ENCODE data around the gene AFF3.
"Not testable (repeated sequence)": the region's sequence is repeated elsewhere in the genome, so short reads cannot be mapped to it uniquely, and the experiment has no call there.

AFF3 gene

DNA sequence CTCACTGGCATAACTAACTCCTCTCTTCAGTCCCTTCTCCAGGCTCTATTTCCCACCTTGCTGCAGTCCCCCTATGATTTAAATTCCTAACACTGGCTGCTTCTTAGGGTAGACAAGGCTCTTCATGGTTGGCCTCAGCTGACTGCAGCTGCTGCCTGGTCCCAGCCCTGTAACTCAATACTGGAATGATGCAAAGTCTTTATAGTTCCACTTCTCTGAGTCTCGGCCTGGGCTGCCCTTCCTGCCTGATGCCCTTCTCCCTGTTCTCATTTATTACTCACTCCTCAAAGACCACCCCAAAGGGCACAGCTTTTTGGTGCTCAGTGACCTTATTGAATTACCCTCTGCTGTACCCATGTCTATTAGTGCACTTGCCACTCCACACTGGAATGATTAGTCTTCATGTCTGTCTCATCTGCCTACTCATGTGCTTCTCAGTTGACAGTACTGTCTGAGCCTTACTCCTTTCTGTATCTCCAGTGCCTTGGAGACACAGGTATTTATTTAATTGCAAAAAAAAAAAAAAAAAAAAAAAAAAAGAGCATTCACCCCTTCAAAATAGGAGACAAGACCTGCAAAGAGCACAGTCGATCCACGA, 453.1 kb downstream of the AFF3 start:
- in situ Hi-C loops (cut with MboI; ENCODE audit: low sequenced_read_pairs): no loop called here

DNA sequence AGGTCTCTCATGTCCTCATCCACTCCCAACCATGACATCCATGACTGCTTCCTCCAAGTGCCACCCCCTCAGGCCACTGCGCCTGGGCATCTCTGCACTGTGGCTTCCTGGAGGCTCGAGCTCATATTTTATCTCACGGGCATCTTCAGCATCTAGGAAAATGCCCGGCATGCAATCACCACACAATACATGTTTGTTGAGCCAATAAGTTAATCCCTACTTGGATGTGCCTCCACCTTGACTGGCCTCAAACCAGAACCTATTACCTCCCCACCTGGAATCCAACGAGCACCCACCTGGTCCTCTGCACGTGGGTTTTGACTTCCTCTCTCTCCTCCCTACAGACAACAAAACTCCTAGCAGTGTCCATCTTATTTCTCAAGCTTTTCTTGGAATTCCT, 453.7 kb downstream of the AFF3 start:
- in situ Hi-C loops (cut with MboI; ENCODE audit: low sequenced_read_pairs): no loop called here

DNA sequence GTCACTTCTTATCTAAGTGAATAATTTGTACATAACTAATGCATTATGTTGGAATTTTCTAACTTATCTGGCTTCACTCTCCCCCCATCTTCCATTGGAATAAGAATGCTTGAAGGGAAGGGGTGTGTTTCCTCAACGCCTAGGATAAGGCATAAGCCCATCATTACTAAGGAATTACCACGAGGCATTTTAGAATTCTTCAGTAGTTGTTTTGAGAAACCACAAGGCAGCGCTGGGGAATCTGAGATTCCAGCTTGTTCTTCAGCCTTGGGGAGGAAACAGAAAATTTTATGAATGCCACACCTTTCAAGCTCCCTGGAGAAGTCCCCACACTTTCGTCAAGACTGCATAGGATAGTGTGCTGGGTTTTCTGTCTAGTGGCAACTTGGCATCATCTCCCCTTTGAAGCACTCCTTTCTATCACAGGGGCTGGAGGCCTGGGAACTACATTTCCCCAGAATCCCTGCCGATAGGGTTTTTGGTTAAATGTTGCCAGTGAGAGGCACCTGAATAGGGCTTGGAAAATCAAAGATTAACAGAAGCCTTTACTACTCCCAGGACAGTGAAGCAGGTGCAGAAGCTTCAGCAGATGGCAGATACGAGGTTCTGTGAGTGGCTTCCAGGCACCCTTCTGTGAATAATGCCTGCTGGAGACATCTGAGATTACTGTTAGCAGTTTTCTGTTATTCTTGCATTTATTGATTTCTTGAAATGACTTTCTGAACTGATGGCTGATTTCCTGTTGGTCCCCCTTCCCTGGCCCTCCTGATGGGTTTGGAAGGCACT, 459.9 kb downstream of the AFF3 start:
- in situ Hi-C loops (cut with MboI; ENCODE audit: low sequenced_read_pairs): no loop called here

DNA sequence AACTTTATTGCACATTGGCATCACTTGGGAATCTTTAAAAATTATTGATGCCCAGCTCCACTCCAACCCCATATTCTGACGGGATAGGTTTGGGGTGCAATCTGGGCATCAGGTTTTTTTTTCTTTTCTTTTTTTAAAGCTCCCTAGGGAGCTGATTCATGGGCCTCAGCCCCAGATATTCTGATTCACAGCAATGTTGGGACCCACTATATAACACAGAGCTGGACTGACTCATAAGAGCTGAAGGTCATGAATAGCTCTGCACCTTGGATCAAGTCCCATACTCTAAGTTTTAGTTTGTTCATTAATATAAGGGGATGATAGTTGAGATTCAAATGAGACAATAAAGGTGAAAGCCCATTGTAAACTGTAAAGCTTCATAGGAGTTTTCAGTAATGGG, 461.4 kb downstream of the AFF3 start:
- in situ Hi-C loops (cut with MboI; ENCODE audit: low sequenced_read_pairs): no loop called here

DNA sequence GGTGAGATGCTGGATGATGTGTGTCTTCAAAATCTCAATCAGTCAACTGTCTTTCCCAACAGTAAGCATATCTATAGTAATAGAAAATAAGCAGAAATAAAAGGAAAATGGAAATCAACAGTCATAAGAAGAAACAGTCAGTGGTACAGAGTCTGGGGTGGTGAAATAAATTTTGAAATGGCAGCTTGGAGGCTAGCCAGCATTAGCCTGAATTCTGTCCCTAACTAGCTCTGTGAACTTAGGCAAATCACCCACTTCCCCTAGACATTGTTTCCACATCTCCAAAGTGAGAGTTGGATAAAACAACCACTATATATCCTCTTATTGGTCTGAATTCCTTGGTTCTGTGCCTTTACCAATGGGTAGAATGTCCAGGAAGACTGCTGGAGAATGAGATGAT, 462.9 kb downstream of the AFF3 start:
- in situ Hi-C loops (cut with MboI; ENCODE audit: low sequenced_read_pairs): no loop called here

DNA sequence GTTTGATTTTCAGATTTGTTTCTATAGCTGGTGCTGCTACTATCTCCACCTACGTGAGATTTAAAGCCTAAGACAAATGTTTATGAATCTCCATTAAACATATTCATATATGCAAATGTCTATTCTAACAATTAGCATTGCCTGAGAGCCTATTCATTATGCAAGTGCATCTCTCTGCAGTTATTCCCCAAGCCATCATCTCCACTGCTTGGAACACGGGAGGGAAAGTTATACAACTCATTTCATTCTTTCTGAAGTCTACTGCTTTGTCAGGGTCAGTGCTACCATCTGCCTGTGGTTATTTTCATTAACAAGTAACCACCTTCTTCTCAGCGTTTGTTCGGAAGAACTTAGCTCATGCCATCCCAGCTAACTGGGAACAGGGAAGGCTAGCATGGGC, 463.8 kb downstream of the AFF3 start:
- in situ Hi-C loops (cut with MboI; ENCODE audit: low sequenced_read_pairs): no loop called here

DNA sequence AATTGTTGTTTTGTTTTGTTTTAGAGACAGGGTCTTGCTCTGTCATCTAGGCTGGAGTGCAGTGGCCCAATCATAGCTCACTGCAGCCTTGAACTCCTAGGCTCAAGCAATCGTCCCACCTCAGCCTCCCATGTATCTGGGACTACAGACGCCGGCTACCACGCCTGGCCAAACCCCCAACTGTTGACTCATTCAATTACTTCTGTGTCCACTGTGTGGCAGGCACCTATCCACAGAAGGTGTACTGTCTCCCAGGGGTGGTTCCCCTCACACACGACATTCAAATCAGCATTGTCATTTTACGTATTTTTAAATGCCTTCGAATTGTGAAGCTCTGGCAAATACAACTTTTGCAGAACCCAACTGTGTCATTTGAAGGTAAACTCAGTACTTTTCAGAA, 464.6 kb downstream of the AFF3 start:
- in situ Hi-C loops (cut with MboI; ENCODE audit: low sequenced_read_pairs): no loop called here

DNA sequence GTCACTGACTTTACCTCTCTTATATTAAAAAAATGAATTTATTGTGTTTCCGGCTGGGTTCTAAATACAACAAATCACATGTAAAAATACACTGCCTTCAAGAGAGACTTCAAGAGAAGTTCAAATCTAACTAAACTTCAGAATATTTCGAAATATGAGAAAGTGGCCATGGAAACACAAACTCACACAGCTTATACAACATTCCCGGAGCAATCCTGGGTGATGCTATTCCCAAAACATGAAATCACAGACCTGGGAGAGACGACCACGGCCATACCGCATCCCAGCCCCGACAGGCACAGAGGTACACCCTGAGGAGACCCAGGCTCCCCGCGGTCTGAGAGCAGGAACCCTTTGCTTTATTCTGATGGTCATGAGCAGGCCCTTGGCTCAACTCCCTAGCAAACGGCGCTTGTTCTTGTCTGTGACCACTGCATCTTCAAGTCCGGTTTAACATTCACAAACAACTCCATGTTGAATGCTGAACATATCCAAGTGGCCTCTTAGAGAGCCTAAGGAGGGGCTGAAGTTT, 467.2 kb downstream of the AFF3 start:
- in situ Hi-C loops (cut with MboI; ENCODE audit: low sequenced_read_pairs): no loop called here

DNA sequence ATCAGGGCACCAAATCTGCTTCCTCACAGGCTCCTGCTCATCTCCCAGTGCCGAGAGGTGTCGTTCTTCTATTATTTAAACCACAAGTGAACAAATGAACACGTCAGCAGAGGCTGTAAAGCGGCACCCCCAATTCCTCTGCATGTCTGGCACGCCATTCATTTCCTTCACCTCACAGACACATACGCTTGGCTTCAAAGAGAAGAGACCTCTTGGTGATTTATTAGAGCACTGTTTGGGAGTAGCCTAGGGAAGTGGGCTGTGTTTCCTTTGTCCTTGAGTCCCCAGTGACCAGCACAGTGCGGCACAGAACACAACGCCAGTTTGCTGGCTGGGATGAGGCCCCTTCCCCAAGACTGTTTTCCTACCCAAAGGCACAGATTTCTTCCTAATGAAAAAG, 468.3 kb downstream of the AFF3 start:
- in situ Hi-C loops (cut with MboI; ENCODE audit: low sequenced_read_pairs): no loop called here

DNA sequence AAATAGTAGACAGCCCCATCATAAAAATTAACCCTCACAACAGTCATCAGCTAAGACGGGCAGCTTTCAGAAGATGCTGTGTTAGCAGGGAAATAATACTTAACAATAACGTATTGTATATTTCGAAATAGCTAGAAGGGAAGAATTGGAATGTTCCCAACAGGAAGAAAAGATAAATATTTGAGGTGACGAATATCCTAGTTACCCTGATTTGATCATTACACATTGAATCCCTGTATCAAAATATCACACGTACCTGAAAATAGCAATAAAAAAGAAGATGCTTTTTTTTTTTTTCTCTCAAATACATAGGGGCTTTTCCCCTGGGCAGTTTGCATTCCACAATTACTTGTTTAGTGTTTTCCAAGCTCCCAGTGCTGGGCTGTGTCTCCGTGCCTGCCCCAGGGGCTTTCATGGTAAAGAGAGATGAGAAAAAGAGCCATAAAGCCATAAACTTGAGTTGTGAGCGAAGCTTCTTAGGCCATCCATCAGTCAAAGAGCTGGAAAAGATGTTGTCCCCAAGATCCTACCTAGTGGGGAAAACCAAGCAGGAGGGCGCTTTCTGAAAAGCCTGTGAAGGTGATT, 469.5 kb downstream of the AFF3 start:
- in situ Hi-C loops (cut with MboI; ENCODE audit: low sequenced_read_pairs): no loop called here

DNA sequence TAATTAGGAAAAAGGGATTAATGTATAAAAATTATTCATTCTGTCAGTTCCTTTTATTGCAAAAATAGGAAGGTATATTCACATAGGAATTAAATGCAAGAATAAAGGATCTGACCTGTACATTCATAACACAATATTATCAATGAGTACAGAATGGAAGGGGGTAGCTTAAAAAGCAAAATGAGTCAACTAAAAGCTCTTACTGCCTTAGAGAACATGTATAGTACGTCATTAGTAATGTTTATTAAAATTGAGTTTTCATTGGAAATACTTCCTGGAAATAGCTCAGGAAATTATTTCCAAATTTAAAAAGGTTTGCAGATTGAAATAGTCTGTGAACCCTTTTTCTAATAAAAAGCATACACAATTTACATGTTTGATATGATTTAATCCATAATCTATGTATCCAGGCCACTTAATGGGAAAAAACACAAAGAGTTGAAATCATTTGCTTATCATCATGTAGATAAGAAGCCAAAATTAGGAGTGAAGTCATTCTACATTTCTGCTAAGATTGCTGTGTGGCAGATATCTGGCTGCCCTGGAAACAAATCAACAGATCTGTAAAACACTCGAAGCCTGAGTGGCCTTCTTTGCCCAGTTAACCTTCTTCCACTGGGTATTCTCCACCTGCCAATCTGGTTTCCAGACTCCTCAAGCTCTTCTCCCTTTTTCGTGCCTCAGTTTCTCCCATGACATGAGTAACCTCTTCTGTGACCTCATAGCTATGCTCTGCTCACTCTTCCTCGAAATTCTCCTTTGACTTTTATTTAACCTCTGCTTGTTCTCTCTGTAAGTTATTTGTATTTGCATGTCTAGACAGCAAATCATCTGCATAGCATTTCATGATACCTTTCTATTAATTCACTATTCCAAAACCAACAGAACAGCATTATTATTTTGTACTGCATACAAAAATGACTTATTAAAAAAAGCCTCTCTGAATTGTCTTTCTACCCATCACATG, 471.3 kb downstream of the AFF3 start:
- in situ Hi-C loops (cut with MboI; ENCODE audit: low sequenced_read_pairs): no loop called here

DNA sequence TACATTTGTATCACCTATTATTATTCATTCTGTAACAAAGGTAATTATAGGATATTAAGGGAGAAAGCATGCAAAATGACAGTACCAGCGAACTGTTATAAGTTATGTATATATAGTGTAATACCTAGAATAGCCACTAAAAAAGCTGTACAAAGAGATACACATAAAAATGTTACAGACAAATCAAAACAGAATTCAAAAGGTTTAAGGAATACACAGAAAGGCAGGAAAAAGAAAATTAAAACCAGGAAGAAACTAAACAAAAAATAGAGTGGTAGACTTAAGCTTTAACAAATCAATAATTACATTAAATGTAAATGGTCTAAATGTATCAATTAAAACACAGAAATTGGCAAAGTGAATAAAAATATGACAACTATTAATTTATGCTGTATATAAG, 476.1 kb downstream of the AFF3 start:
- in situ Hi-C loops (cut with MboI; ENCODE audit: low sequenced_read_pairs): no loop called here

DNA sequence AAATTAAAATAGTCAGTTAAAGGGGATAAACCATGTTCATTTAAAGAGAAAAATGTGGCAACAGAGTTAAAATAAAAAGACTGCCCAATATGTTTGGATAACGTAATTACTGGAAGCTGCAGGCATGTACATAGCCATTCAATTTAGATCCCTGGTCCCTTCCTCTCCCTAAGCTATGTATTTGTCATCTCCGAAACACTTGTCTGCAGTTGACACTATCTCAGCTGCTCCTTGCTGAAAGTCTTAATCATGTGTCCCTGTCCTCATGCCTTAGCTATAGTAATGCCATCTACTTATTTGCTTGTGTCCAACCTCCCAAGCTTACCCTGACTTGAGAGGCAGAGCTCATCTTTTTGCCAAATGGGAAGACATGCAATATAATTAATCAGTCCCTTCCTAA, 478.7 kb downstream of the AFF3 start:
- in situ Hi-C loops (cut with MboI; ENCODE audit: low sequenced_read_pairs): no loop called here

DNA sequence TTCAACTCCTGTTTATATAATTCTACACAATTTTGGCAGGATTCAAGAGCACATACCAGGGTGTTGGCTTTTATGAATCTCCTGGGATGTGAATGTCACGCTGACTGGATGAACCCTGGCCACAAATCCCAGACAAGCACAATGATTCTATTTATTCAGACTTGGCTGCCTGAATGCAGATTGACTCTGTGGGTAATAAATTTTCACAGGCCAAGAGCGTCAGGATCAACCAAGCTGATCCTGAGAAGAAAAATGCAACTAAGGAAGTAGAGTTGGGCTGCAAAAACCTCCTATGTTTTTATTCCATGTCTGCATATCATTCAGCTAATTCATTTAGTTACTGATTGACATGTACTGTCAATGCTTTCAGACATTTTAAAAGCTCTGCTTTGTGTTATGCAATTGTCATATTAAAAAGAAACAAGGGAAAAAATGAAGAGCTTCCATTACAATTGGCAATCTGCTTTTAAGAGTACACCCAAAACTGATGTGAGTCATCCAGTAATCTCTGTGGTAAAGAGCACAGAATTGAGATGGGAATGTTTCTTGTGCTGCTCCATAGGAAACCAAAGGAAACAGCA, 479.5 kb downstream of the AFF3 start:
- in situ Hi-C loops (cut with MboI; ENCODE audit: low sequenced_read_pairs): no loop called here

DNA sequence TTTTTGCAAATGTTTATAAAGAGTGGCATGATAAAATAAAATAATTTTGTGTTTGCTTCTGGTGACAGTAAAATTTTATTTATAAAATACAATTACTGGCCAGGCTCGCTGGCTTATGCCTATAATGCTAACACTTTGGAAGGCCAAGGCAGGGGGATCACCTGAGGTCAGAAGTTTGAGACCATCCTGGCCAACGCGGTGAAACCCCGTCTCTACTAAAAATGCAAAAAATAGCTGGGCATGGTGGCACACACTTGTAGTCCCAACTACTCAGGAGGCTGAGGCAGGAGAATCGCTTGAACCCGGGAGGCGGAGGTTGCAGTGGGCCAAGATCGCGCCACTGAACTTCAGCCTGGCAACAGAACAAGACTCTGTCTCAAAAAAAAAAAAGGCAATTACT, 480.6 kb downstream of the AFF3 start:
- in situ Hi-C loops (cut with MboI; ENCODE audit: low sequenced_read_pairs): not testable (repeated sequence)

DNA sequence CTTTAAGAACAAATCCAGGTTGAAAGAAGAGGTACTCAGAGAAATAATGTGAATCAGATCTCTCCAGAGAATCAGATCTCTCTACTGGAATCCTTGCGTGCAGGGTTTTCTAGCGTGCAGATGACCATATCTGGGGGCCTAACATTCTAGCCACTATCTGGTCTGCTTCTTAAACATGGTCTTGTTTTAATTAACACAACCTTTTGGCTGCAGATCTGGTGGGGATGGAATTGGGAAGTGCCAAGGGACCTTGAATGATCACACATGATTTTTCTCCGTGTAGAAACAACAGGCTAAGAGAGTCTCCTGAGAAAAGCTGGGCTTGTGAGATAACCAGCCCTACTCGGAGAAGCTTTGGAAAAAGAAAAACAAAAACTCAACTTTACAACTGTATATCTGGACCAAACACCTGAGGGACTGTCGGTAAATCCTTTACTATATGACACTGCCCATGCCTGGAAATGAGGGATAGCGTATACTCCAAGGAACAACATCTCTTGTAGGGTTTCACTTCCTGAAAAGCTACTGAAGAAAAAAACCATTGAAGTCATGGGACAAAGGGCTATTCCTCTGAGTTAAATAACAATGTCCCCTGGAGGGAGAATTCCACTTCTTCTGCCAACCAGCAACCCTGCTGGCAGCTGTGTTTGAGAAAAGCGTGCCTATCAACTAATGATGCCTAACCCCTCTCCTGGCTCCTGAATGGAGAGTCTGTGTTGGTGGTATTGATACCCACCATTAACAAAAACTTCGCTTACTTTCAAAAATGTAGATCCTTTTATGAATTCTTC, 481.6 kb downstream of the AFF3 start:
- in situ Hi-C loops (cut with MboI; ENCODE audit: low sequenced_read_pairs): no loop called here

DNA sequence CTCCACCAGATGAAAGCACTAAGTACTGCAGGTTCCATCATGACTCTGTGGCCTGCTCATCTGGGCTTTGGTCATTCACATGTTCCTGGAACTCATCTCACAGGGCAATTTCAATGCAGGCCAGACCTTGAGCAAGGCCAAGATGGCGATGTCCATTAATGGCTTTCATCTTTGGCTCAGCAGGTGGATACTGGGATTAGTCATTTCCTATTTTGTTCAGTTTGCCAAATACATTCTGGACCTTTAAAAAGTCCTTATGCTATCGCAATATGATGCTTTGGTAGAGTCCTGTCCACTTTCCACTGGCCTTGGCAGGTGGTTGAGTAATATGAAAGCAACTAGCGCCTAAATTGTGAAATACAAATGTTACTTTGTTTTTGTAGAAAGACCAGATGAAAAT, 482.5 kb downstream of the AFF3 start:
- in situ Hi-C loops (cut with MboI; ENCODE audit: low sequenced_read_pairs): no loop called here

DNA sequence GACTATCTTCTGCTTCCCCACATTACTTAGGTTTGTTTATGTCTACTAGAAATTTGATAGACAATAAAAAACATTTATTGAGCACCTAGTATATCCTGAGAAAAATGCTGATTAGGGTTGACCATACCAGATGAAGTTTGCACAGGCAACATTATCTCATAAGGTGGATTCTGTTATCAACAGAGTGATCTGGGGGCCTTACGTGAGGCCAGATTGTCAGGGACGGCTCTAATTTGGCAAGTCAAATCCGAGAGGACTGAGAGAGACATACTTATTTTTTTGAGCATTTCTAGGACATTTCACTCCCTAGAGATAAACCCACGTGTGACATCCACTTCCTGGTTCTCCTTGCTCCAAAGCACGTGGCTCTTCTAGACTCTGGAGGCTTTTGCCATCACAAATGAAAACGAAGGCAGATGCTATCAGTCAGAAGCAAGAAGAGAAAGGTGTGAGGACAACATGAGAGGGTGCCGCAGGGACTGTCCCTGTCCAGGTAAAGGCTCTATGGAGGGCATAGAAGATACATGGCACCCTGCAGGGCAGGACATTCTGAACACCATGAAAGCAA, 484.6 kb downstream of the AFF3 start:
- in situ Hi-C loops (cut with MboI; ENCODE audit: low sequenced_read_pairs): no loop called here

DNA sequence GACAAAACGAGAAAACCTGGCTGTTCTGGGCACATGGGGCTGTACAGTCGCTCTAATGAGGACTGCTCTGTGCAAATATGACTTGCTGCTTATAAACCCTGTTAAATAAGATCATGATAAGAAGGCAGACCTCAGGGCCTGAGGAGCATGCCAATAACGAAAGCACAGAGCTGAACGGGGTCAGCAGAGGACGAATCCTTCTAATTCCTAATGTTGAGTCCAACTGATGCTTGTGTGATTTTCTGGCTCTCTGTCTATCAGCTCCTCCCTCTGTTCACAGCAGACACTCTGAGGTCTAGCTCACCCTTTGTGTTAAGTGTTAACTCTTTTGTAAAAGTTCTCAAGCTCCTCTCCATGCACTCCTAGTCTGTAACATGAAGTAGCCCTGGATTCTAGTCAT, 485.4 kb downstream of the AFF3 start:
- in situ Hi-C loops (cut with MboI; ENCODE audit: low sequenced_read_pairs): no loop called here

DNA sequence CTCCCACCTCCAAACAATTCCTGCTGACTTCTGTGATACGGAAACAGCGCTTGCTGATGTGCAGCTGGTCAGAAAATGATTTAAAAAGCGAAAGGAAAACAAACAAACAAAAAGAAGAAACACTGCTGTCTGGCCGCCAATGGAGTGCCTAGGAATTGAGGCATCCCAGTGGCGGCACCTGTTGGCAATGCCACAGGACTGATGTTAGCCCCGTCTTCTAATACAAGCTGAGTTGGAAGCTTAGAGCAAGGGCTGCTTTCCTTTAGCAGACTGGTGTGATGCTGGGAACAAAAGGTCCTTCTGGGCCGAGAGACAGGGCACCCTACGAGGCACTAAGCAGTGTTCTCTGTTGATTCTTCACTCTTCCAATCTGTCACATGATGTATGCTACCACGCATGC, 489.0 kb downstream of the AFF3 start:
- in situ Hi-C loops (cut with MboI; ENCODE audit: low sequenced_read_pairs): no loop called here

All from hTERT RPE-1 (cell line).